MCF 10A (cell line): ENCODE measurements around the gene TMEM63A. TPM values are rescaled to one million over a fixed set of nuclear protein-coding genes. Genes with fewer than 3 reads are reported as not detected.

Experiments
- BruUV-seq: library from RNA; stranded (reverse); fragments of 400-500 nt; replicated peaks from 2 replicates; lab custom pipeline; 2021; lab: Mats Ljungman, UMichigan
- CTCF ChIA-PET: fragments of 300-600 bp; sonication (Branson Sonifier 250); formaldehyde crosslinking; extraction: SDS; loops from one replicate; lab custom pipeline; 2021; ENCODE audit warnings: antibody characterized with exemption, inconsistent platforms; lab: Yijun Ruan, JAX
- POLR2A ChIA-PET: fragments of 300-600, 350-650 bp; sonication (Branson Sonifier 250); formaldehyde crosslinking; extraction: SDS; loops from one replicate; lab custom pipeline; 2020; ENCODE audit warnings: antibody characterized with exemption, inconsistent platforms; lab: Yijun Ruan, JAX
- DNase-seq: peaks from one replicate; pipeline ENCODE4 v3.0.0-alpha.2; 2018; ENCODE audit not compliant: unreplicated experiment
- H3K27ac Mint-ChIP-seq: one replicate; pipeline ENCODE4 v1.8.0; 2022; ENCODE audit warnings: mild to moderate bottlenecking, low read depth, mixed read lengths; ENCODE audit not compliant: unreplicated experiment
- H3K27me3 Mint-ChIP-seq: one replicate; pipeline ENCODE4 v1.8.0; 2022; ENCODE audit warnings: mixed read lengths; ENCODE audit not compliant: insufficient read depth, unreplicated experiment
- H3K36me3 Mint-ChIP-seq: one replicate; pipeline ENCODE4 v1.8.0; 2022; ENCODE audit warnings: mild to moderate bottlenecking, moderate library complexity, mixed read lengths; ENCODE audit not compliant: insufficient read depth, unreplicated experiment
- H3K4me1 Mint-ChIP-seq: one replicate; pipeline ENCODE4 v1.8.0; 2022; ENCODE audit warnings: mixed read lengths; ENCODE audit not compliant: insufficient read depth, unreplicated experiment
- H3K4me3 Mint-ChIP-seq: one replicate; pipeline ENCODE4 v1.8.0; 2022; ENCODE audit warnings: mild to moderate bottlenecking, moderate library complexity, mixed read lengths; ENCODE audit not compliant: unreplicated experiment
- H3K9me3 Mint-ChIP-seq: one replicate; pipeline ENCODE4 v1.8.0; 2022; ENCODE audit warnings: mixed read lengths; ENCODE audit not compliant: unreplicated experiment
- CTCF ChIP-seq: fragments of 200-600 bp; IDR thresholded peaks from one replicate; pipeline ENCODE4 v1.8.0; 2022; ENCODE audit warnings: antibody characterized with exemption, mild to moderate bottlenecking; ENCODE audit not compliant: unreplicated experiment
- intact Hi-C: fragments of 100-400 bp; cut with micrococcal nuclease; formaldehyde crosslinking; loops from 2 replicates; pipeline ENCODE4 v1.14.1; 2022
- total RNA-seq: library from RNA; stranded (reverse); gene quantifications from 2 replicates; pipeline ENCODE4 v1.2.3, GENCODE V29; 2022

TMEM63A gene
- total RNA-seq, 1 experiment from 2014 or later, result 52.1 TPM

GRCh38 chr1:225842788-225843425 lies 39.3 kb downstream of the TMEM63A start:
- no peak overlapping the region for H3K27ac Mint-ChIP-seq
- CTCF ChIA-PET, result interaction anchor here (1.0 to 6.3 kb wide), 6 partner anchors 13 to 369 kb away, joined by 3 to 58 read pairs (median 4); no protein-coding TSS in a partner anchor

GRCh38 chr1:225842074-225842473 lies 40.1 kb downstream of the TMEM63A start:
- intact Hi-C loops, result no loop called here
- Mint-ChIP-seq H3K4me3 (no peak overlapping the region), H3K9me3 (no peaks in the 10 kb centered on the region), H3K4me1 (no peaks in the 10 kb centered on the region), H3K27me3 (no peaks in the 10 kb centered on the region), H3K36me3 (peaks cover 45% of the 10 kb centered on the region), H3K27ac (no peak overlapping the region)
- no peak for DNase-seq
- no TSS peak for BruUV-seq
- ChIA-PET POLR2A (interaction anchor here (0.7 to 2.7 kb wide), 6 partner anchors 10 to 1343 kb away, joined by 3 to 14 read pairs (median 4); partner anchors contain the start of gene SRP9), CTCF (interaction anchor here (0.6 to 0.7 kb wide), 3 partner anchors 8 to 367 kb away, joined by 3 to 4 read pairs (median 3); no protein-coding TSS in a partner anchor)
- no peak for TF ChIP-seq CTCF

More at GRCh38 chr1:225842788-225843425, 39.3 kb downstream of the TMEM63A start:
- POLR2A ChIA-PET, result interaction anchor here (0.7 to 2.7 kb wide), 6 partner anchors 16 to 1344 kb away, joined by 3 to 14 read pairs (median 6); partner anchors contain the start of gene SRP9
- Mint-ChIP-seq H3K4me3 (no peak overlapping the region), H3K36me3 (peaks cover 37% of the 10 kb centered on the region), H3K27me3 (no peaks in the 10 kb centered on the region), H3K9me3 (no peaks in the 10 kb centered on the region), H3K4me1 (no peaks in the 10 kb centered on the region)
- intact Hi-C loops, result no loop called here
- no peak for DNase-seq
- BruUV-seq, result no TSS peak
- no peak for TF ChIP-seq CTCF

GRCh38 chr1:225840713-225841112 lies 41.5 kb downstream of the TMEM63A start:
- Mint-ChIP-seq H3K36me3 (peaks cover 43% of the 10 kb centered on the region), H3K27ac (no peak overlapping the region), H3K4me1 (peaks cover 6% of the 10 kb centered on the region), H3K9me3 (no peaks in the 10 kb centered on the region), H3K4me3 (no peak overlapping the region), H3K27me3 (no peaks in the 10 kb centered on the region)
- intact Hi-C loops, result no loop called here
- no TSS peak for BruUV-seq
- ChIA-PET POLR2A (interaction anchor here (0.9 to 2.7 kb wide), 7 partner anchors 9 to 215 kb away, joined by 3 to 14 read pairs (median 4); partner anchors contain the start of gene SRP9), CTCF (interaction anchor here (0.7 to 2.1 kb wide), 8 partner anchors 9 to 368 kb away, joined by 3 to 8 read pairs (median 3); no protein-coding TSS in a partner anchor)
- no peak for DNase-seq
- TF ChIP-seq CTCF, result no peak

- CTCF ChIA-PET, result interaction anchor here (0.7 to 2.1 kb wide), 9 partner anchors 8 to 367 kb away, joined by 3 to 8 read pairs (median 3); no protein-coding TSS in a partner anchor
- H3K36me3 Mint-ChIP-seq, result peaks cover 43% of the 10 kb centered on the region
- TF ChIP-seq CTCF, result no peak
- BruUV-seq, result no TSS peak
- no peaks in the 10 kb centered on the region for H3K9me3 Mint-ChIP-seq
- no peak overlapping the region for H3K27ac Mint-ChIP-seq
- no peaks in the 10 kb centered on the region for H3K27me3 Mint-ChIP-seq
- intact Hi-C loops, result no loop called here
- no peak for DNase-seq
- H3K4me3 Mint-ChIP-seq, result no peak overlapping the region
- peaks cover 9% of the 10 kb centered on the region for H3K4me1 Mint-ChIP-seq
- POLR2A ChIA-PET, result interaction anchor here (0.7 to 2.7 kb wide), 9 partner anchors 9 to 333 kb away, joined by 3 to 14 read pairs (median 4); partner anchors contain the start of gene SRP9
Measured at GRCh38 chr1:225840223-225840610, 42.0 kb downstream of the TMEM63A start.
